Upper lobe of left lung (tissue), 4 donors: ENCODE measurements around the gene SUN1.

ENCODE experiments used
- EP300 ChIP-seq, 4 donors: sonication (generic); formaldehyde crosslinking; IDR thresholded peaks; one replicate each; pipeline ENCODE4 v1.5.1; 2017; ENCODE audit warnings: antibody characterized with exemption in 4 of 4, control low read depth in 2 of 4
- POLR2AphosphoS5 ChIP-seq, 2 donors: sonication (generic); formaldehyde crosslinking; IDR thresholded peaks; one replicate each; pipeline ENCODE4 v1.5.1; 2017; ENCODE audit warnings: antibody characterized with exemption in 2 of 2

DNA sequence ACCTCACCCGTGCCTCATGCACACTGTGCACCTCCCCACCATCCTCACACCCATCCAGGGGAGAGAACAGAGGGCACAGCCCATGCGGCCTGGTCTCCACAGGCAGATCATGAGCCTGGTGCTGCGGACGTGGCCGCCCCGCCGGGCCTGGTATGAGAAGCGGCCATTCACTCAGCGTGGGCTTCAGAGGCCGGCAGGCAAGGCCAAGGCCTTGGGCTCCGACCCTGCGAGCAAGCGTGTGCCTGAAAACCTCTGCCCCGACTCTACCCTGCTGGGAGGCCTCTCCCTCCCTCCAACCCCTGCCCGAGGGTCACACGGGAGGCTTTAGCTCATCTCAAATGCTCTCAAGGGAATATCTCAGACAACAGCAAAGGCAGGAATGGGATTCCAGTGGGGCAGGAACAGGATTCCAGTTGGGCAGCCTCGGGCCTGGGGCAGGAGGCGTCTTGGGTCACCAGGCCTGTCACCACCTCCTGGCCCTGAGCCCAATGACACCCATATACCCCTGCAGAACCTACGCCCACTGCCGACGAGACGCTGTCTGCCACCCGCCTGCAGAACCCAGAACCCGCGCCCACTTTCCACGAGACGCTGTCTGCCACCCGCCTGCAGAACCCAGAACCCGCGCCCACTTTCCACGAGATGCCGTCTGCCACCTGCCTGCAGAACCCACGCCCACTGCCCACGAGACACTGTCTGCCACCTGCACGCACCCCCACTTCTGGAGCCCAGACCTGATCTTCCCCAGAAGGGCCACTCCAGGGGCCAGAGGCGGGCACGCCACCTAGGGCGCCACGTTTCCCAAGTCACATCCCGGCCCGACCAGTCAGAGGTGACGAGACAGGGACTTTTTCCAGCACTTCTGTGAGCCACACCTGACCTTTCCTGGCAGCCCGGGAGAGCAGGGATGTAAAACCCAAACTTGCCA lies 83.3 kb downstream of the SUN1 start:
- no peak for TF ChIP-seq POLR2AphosphoS5 (IDR thresholded peaks at IDR 0.05)
- TF ChIP-seq EP300 (IDR thresholded peaks at IDR 0.05) = no peak
